Nephron (organoid): ENCODE data around the gene PARVG.

Experiments
- H3K27ac Mint-ChIP-seq, 3 experiments: 2 replicates each; pipeline ENCODE4 v1.8.0; 2020; ENCODE audit warnings: mixed read lengths in 3 of 3, mild to moderate bottlenecking in 2 of 3, moderate library complexity in 1 of 3
- H3K27me3 Mint-ChIP-seq: 2 replicates; pipeline ENCODE4 v1.8.0; 2021; ENCODE audit warnings: low read depth, mild to moderate bottlenecking, moderate library complexity, mixed read lengths
- H3K36me3 Mint-ChIP-seq: 2 replicates; pipeline ENCODE4 v1.8.0; 2020; ENCODE audit warnings: low read depth, mixed read lengths
- H3K4me1 Mint-ChIP-seq: 2 replicates; pipeline ENCODE4 v1.8.0; 2020; ENCODE audit warnings: mixed read lengths
- H3K4me3 Mint-ChIP-seq, 3 experiments: 2 replicates each; pipeline ENCODE4 v1.8.0; 2020; ENCODE audit warnings: mild to moderate bottlenecking in 3 of 3, mixed read lengths in 3 of 3, moderate library complexity in 2 of 3
- H3K9me3 Mint-ChIP-seq: 2 replicates; pipeline ENCODE4 v1.8.0; 2020; ENCODE audit warnings: mixed read lengths
- TF ChIP-seq, protein P1 (sequence below), 3 experiments: fragments of 200-600 bp; sonication (generic); IDR thresholded peaks; one replicate each; pipeline ENCODE4 v1.5.0; 2021; ENCODE audit warnings: antibody characterized with exemption in 3 of 3; ENCODE audit not compliant: unreplicated experiment in 3 of 3

PARVG gene

DNA sequence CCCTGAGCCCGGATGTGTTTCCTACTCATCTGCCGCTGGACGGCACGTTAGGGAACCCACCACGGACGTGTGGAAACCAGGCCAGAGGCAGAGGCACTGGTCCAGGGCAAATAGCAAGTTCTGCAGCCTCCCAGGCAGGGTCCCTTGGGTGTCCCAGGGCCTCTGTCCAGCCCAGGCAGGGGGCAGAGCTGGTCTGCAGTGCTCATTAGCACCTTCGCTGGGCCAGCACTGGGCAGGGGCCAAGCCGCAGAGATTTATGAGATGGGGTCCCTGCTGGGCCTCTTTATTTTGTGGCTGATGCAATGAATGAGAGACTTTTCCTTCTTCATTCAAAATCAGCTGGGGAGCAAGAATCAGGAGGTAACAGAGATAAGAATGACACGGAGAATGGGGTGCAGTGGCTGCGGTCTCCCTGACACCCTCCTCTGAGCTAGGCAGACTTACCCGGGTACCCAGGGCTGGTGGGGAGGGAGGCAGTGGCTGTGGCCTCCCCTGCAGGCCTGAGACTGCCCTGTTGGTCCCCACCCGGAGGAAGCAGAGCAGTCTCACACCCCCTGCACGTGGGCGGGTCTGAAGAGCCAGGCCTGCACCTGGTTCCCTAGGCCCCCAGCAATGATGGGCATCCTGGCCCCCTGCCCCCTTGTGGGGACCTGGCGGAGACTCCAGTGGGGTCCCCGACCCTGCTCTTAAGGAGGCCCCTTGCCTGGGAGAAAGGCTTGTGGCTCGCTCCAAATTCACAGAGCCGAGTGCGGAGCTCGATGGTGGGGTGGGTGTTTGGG lies 14.0 kb upstream of the PARVG start:
- Mint-ChIP-seq H3K27ac (peak overlapping the region in 1 of 3 experiments; percentile 61), H3K36me3 (no peaks in the 10 kb centered on the region), H3K27me3 (peaks cover 9% of the 10 kb centered on the region), H3K4me3 (no peak overlapping the region), H3K4me1 (no peaks in the 10 kb centered on the region), H3K9me3 (no peaks in the 10 kb centered on the region)
- TF ChIP-seq, protein P1, sequence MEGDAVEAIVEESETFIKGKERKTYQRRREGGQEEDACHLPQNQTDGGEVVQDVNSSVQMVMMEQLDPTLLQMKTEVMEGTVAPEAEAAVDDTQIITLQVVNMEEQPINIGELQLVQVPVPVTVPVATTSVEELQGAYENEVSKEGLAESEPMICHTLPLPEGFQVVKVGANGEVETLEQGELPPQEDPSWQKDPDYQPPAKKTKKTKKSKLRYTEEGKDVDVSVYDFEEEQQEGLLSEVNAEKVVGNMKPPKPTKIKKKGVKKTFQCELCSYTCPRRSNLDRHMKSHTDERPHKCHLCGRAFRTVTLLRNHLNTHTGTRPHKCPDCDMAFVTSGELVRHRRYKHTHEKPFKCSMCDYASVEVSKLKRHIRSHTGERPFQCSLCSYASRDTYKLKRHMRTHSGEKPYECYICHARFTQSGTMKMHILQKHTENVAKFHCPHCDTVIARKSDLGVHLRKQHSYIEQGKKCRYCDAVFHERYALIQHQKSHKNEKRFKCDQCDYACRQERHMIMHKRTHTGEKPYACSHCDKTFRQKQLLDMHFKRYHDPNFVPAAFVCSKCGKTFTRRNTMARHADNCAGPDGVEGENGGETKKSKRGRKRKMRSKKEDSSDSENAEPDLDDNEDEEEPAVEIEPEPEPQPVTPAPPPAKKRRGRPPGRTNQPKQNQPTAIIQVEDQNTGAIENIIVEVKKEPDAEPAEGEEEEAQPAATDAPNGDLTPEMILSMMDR (IDR thresholded peaks at IDR 0.05; ENCODE audit: unreplicated experiment in 3 of 3), result no peak

DNA sequence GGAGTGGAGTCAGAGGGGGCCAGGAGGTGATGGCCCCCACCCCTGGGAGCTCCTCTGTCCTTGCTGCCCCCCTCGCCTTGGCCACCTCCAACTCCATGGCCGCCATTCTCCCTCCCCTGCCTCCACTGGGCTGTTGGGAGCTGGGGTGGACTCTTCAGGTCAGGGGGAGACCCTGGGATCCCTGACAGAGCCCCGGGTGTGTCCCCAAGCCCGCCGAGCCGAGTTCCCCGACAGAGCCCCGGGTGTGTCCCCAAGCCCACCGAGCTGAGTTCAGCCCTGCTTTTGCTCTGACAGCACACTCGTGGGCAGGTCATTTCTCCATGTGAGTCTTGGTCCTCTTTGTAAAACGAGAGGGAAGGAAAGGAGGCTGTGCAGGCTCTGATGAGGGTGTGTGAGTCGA lies 13.2 kb upstream of the PARVG start:
- H3K4me3 Mint-ChIP-seq, result no peak overlapping the region
- H3K4me1 Mint-ChIP-seq, result peaks cover 2% of the 10 kb centered on the region
- no peak overlapping the region for H3K27ac Mint-ChIP-seq
- no peaks in the 10 kb centered on the region for H3K36me3 Mint-ChIP-seq
- no peaks in the 10 kb centered on the region for H3K9me3 Mint-ChIP-seq
- TF ChIP-seq, protein P1 (IDR thresholded peaks at IDR 0.05; ENCODE audit: unreplicated experiment in 3 of 3), result no peak
- H3K27me3 Mint-ChIP-seq, result peaks cover 9% of the 10 kb centered on the region

DNA sequence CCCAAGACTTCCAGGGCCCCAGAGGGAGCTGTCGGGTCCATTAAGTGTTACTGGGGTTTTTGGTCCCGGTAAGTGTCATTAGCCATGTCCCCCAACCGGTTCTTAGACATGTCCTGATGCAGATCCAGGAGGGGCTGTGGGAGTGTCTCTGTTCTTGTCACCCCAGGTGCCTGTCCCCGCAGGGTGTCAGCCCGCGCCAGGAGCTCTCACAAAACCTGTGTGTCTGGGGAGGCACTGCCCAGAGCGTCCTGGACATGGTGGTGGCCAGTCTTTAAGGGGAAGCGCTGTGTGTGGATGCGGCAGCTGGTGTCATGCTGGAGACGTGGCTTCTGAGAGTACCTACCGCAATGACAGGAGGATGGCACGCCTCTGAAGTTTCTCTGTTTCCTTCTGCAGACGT lies 12.5 kb upstream of the PARVG start:
- H3K9me3 Mint-ChIP-seq, result no peaks in the 10 kb centered on the region
- H3K4me3 Mint-ChIP-seq, result no peak overlapping the region
- H3K4me1 Mint-ChIP-seq, result peaks cover 5% of the 10 kb centered on the region
- TF ChIP-seq, protein P1 (IDR thresholded peaks at IDR 0.05; ENCODE audit: unreplicated experiment in 3 of 3), result no peak
- H3K27me3 Mint-ChIP-seq, result peaks cover 9% of the 10 kb centered on the region
- no peaks in the 10 kb centered on the region for H3K36me3 Mint-ChIP-seq
- H3K27ac Mint-ChIP-seq, result no peak overlapping the region

DNA sequence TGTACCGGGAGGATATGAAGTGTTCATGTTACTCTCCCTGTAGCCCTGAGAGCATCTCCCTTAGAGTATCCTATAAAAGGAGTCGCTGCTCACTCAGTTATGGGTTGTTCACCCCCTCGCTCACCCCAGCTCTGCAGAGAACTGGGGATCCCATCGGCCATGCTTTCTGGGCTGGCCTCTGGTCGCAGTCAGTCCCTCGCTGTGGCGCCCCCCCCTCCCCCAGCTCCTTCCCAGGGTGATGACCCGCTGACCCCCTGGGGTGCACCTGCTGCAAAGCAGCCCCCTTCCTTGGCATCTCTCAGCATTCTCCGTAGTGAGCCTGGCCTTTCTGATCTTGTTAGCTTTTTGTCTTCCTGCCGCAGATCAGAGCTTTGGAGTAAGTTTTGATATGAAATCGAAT lies 10.3 kb upstream of the PARVG start:
- Mint-ChIP-seq H3K9me3 (no peaks in the 10 kb centered on the region), H3K4me1 (peaks cover 5% of the 10 kb centered on the region), H3K36me3 (no peaks in the 10 kb centered on the region), H3K27ac (no peak overlapping the region), H3K27me3 (peaks cover 5% of the 10 kb centered on the region), H3K4me3 (no peak overlapping the region)
- TF ChIP-seq, protein P1 (IDR thresholded peaks at IDR 0.05; ENCODE audit: unreplicated experiment in 3 of 3), result no peak

DNA sequence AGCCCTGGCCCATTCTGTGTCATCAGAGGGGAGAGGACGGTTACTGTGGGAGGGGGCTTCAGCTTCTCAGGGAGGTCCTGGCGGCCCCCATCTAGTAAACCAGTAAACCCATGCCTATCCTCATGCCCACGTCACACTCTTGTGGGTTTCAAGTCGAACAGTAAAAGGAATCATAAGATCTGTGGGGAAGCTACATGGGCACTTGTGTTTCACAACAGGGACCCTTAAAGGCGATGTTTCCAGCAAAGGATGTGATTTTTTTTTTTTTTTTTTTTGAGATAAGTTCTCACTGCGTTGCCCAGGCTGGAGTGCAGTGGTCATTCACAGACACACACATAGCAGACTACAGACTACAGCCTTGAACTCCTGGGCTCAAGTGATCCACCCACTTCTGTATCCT lies 9.2 kb upstream of the PARVG start:
- no peaks in the 10 kb centered on the region for H3K9me3 Mint-ChIP-seq
- no peak overlapping the region for H3K4me3 Mint-ChIP-seq
- H3K27me3 Mint-ChIP-seq, result peaks cover 5% of the 10 kb centered on the region
- TF ChIP-seq, protein P1 (IDR thresholded peaks at IDR 0.05; ENCODE audit: unreplicated experiment in 3 of 3), result no peak
- peaks cover 5% of the 10 kb centered on the region for H3K4me1 Mint-ChIP-seq
- H3K27ac Mint-ChIP-seq, result no peak overlapping the region
- no peaks in the 10 kb centered on the region for H3K36me3 Mint-ChIP-seq
